ENCODE results near the gene BRD1. TPM values are rescaled to one million over a fixed set of nuclear protein-coding genes. Genes with fewer than 3 reads are reported as not detected.
A peak's percentile ranks its signal among the peaks of the same experiment; 100 is the strongest.

Gene BRD1
- total and polyA plus RNA-seq, 7 experiments from 2014 or later, result 2.8 to 130 (median 84.5) TPM

- H3K27ac ChIP-seq (ENCODE audit: low read depth, low read length), result no peak overlapping the region
- ChIA-PET CTCF (no interaction called here), POLR2A (interaction anchor here (0.5 kb wide), 1 partner anchor 78 kb away, joined by 3 read pairs; no protein-coding TSS in a partner anchor)
- H3K9me3 ChIP-seq (ENCODE audit: control insufficient read depth in 2 of 3, low read length in 3 of 3), result no peaks in the 10 kb centered on the region
- no peak for ATAC-seq
- no peaks in the 10 kb centered on the region for H3K27me3 ChIP-seq (ENCODE audit: control insufficient read depth in 2 of 2, insufficient read depth in 2 of 2, low read length in 2 of 2)
- Mint-ChIP-seq H3K27ac (peak overlapping the region in 2 of 9 donors; percentile 43 to 56), H3K4me3 (no peak overlapping the region), H3K27me3 (no peaks in the 10 kb centered on the region), H3K9me3 (no peaks in the 10 kb centered on the region), H3K4me1 (peaks cover 8 to 12% (median 9%) of the 10 kb centered on the region in 7 donors), H3K36me3 (peaks cover 0 to 15% (median 3%) of the 10 kb centered on the region in 5 donors)
- no peak for DNase-seq
- peaks cover 0 to 3% of the 10 kb centered on the region in 2 donors for H3K4me1 ChIP-seq (ENCODE audit: control insufficient read depth in 2 of 2, insufficient read depth in 2 of 2, low read length in 2 of 2)
- peaks cover 0 to 82% (median 20%) of the 10 kb centered on the region in 3 experiments for H3K36me3 ChIP-seq (ENCODE audit: control insufficient read depth in 2 of 3, insufficient read depth in 3 of 3, low read length in 3 of 3)
- intact Hi-C loops (cut with micrococcal nuclease), result no loop called here
- no peak overlapping the region for H3K4me3 ChIP-seq (ENCODE audit: low read length)
These were observed 48.5 kb downstream of the BRD1 start for GRCh38 chr22:49779211-49779610.

GRCh38 chr22:49777569-49778249 lies 50.0 kb downstream of the BRD1 start:
- H3K9me3 ChIP-seq (ENCODE audit: control insufficient read depth in 2 of 3, low read length in 3 of 3), result no peaks in the 10 kb centered on the region
- Mint-ChIP-seq H3K4me3 (no peak overlapping the region), H3K27me3 (no peaks in the 10 kb centered on the region), H3K27ac (peak overlapping the region in 2 of 9 donors; percentile 19 to 39), H3K36me3 (peaks cover 0 to 17% (median 3%) of the 10 kb centered on the region in 5 donors), H3K9me3 (no peaks in the 10 kb centered on the region), H3K4me1 (peaks cover 4 to 18% (median 12%) of the 10 kb centered on the region in 7 donors)
- H3K4me1 ChIP-seq (ENCODE audit: control insufficient read depth in 2 of 2, insufficient read depth in 2 of 2, low read length in 2 of 2), result peaks cover 0 to 3% of the 10 kb centered on the region in 2 donors
- ChIA-PET CTCF (interaction anchor here (0.9 kb wide), 1 partner anchor 11 kb away, joined by 3 read pairs; no protein-coding TSS in a partner anchor), POLR2A (interaction anchor here (1.0 kb wide), 1 partner anchor 32 kb away, joined by 4 read pairs; no protein-coding TSS in a partner anchor)
- H3K36me3 ChIP-seq (ENCODE audit: control insufficient read depth in 2 of 3, insufficient read depth in 3 of 3, low read length in 3 of 3), result peaks cover 0 to 79% (median 18%) of the 10 kb centered on the region in 3 experiments
- H3K27ac ChIP-seq (ENCODE audit: low read depth, low read length), result no peak overlapping the region
- peak in 1 of 9 donors; percentile 3 for DNase-seq
- ATAC-seq, result no peak
- H3K4me3 ChIP-seq (ENCODE audit: low read length), result no peak overlapping the region
- H3K27me3 ChIP-seq (ENCODE audit: control insufficient read depth in 2 of 2, insufficient read depth in 2 of 2, low read length in 2 of 2), result no peaks in the 10 kb centered on the region
- intact Hi-C loops (cut with micrococcal nuclease), result no loop called here

GRCh38 chr22:49776891-49777290 lies 50.8 kb downstream of the BRD1 start:
- no peaks in the 10 kb centered on the region for H3K9me3 ChIP-seq (ENCODE audit: control insufficient read depth in 2 of 3, low read length in 3 of 3)
- H3K27me3 Mint-ChIP-seq, result no peaks in the 10 kb centered on the region
- no peaks in the 10 kb centered on the region for H3K27me3 ChIP-seq (ENCODE audit: control insufficient read depth in 2 of 2, insufficient read depth in 2 of 2, low read length in 2 of 2)
- H3K9me3 Mint-ChIP-seq, result no peaks in the 10 kb centered on the region
- H3K27ac Mint-ChIP-seq, result peak overlapping the region in 1 of 9 donors; percentile 48
- POLR2A ChIA-PET, result no interaction called here
- H3K36me3 ChIP-seq (ENCODE audit: control insufficient read depth in 2 of 3, insufficient read depth in 3 of 3, low read length in 3 of 3), result peaks cover 0 to 84% (median 18%) of the 10 kb centered on the region in 3 experiments
- ATAC-seq (no peak), DNase-seq (peak in 1 of 9 donors; percentile 8)
- CTCF ChIA-PET, result interaction anchor here (0.5 kb wide), 1 partner anchor 95 kb away, joined by 4 read pairs; no protein-coding TSS in a partner anchor
- peaks cover 0 to 17% (median 3%) of the 10 kb centered on the region in 5 donors for H3K36me3 Mint-ChIP-seq
- peaks cover 0 to 2% of the 10 kb centered on the region in 2 donors for H3K4me1 ChIP-seq (ENCODE audit: control insufficient read depth in 2 of 2, insufficient read depth in 2 of 2, low read length in 2 of 2)
- H3K4me1 Mint-ChIP-seq, result peaks cover 6 to 25% (median 15%) of the 10 kb centered on the region in 7 donors
- H3K4me3 ChIP-seq (ENCODE audit: low read length), result no peak overlapping the region
- H3K27ac ChIP-seq (ENCODE audit: low read depth, low read length), result no peak overlapping the region
- no peak overlapping the region for H3K4me3 Mint-ChIP-seq
- intact Hi-C loops (cut with micrococcal nuclease), result no loop called here

GRCh38 chr22:49775867-49776511 lies 51.7 kb downstream of the BRD1 start:
- no peak overlapping the region for H3K4me3 Mint-ChIP-seq
- no peak for ATAC-seq
- Histone ChIP-seq H3K4me1 (ENCODE audit: control insufficient read depth in 2 of 2, insufficient read depth in 2 of 2, low read length in 2 of 2) (no peaks in the 10 kb centered on the region), H3K36me3 (ENCODE audit: control insufficient read depth in 2 of 3, insufficient read depth in 3 of 3, low read length in 3 of 3) (peaks cover 0 to 75% (median 18%) of the 10 kb centered on the region in 3 experiments), H3K27ac (ENCODE audit: low read depth, low read length) (no peak overlapping the region), H3K9me3 (ENCODE audit: control insufficient read depth in 2 of 3, low read length in 3 of 3) (no peaks in the 10 kb centered on the region), H3K27me3 (ENCODE audit: control insufficient read depth in 2 of 2, insufficient read depth in 2 of 2, low read length in 2 of 2) (no peaks in the 10 kb centered on the region), H3K4me3 (ENCODE audit: low read length) (no peak overlapping the region)
- no peaks in the 10 kb centered on the region for H3K27me3 Mint-ChIP-seq
- ChIA-PET CTCF (no interaction called here), POLR2A (no interaction called here)
- no peak overlapping the region for H3K27ac Mint-ChIP-seq
- peaks cover 0 to 17% (median 3%) of the 10 kb centered on the region in 5 donors for H3K36me3 Mint-ChIP-seq
- no peaks in the 10 kb centered on the region for H3K9me3 Mint-ChIP-seq
- H3K4me1 Mint-ChIP-seq, result peaks cover 6 to 25% (median 15%) of the 10 kb centered on the region in 7 donors
- intact Hi-C loops (cut with micrococcal nuclease), result no loop called here
- no peak for DNase-seq

- Histone ChIP-seq H3K27me3 (ENCODE audit: control insufficient read depth in 2 of 2, insufficient read depth in 2 of 2, low read length in 2 of 2) (no peaks in the 10 kb centered on the region), H3K9me3 (ENCODE audit: control insufficient read depth in 2 of 3, low read length in 3 of 3) (no peaks in the 10 kb centered on the region), H3K27ac (ENCODE audit: low read depth, low read length) (no peak overlapping the region), H3K4me3 (ENCODE audit: low read length) (no peak overlapping the region), H3K36me3 (ENCODE audit: control insufficient read depth in 2 of 3, insufficient read depth in 3 of 3, low read length in 3 of 3) (peaks cover 0 to 71% (median 18%) of the 10 kb centered on the region in 3 experiments), H3K4me1 (ENCODE audit: control insufficient read depth in 2 of 2, insufficient read depth in 2 of 2, low read length in 2 of 2) (no peaks in the 10 kb centered on the region)
- DNase-seq (no peak), ATAC-seq (no peak)
- Mint-ChIP-seq H3K4me1 (peaks cover 6 to 25% (median 15%) of the 10 kb centered on the region in 7 donors), H3K27me3 (no peaks in the 10 kb centered on the region), H3K9me3 (no peaks in the 10 kb centered on the region), H3K4me3 (no peak overlapping the region), H3K27ac (peak overlapping the region in 1 of 9 donors; percentile 48), H3K36me3 (peaks cover 0 to 17% (median 3%) of the 10 kb centered on the region in 5 donors)
- intact Hi-C loops (cut with micrococcal nuclease), result no loop called here
- POLR2A ChIA-PET, result interaction anchor here (0.8 kb wide), 1 partner anchor 18 kb away, joined by 3 read pairs; no protein-coding TSS in a partner anchor
- CTCF ChIA-PET, result no interaction called here
These were observed 52.3 kb downstream of the BRD1 start for GRCh38 chr22:49775191-49775866.

- peak overlapping the region in 5 of 9 donors; percentile 21 to 84 (median 48) for H3K27ac Mint-ChIP-seq
- H3K27me3 Mint-ChIP-seq, result no peaks in the 10 kb centered on the region
- DNase-seq, result no peak
- Histone ChIP-seq H3K9me3 (ENCODE audit: control insufficient read depth in 2 of 3, low read length in 3 of 3) (no peaks in the 10 kb centered on the region), H3K36me3 (ENCODE audit: control insufficient read depth in 2 of 3, insufficient read depth in 3 of 3, low read length in 3 of 3) (peaks cover 0 to 64% (median 18%) of the 10 kb centered on the region in 3 experiments), H3K4me1 (ENCODE audit: control insufficient read depth in 2 of 2, insufficient read depth in 2 of 2, low read length in 2 of 2) (no peaks in the 10 kb centered on the region), H3K27ac (ENCODE audit: low read depth, low read length) (no peak overlapping the region), H3K27me3 (ENCODE audit: control insufficient read depth in 2 of 2, insufficient read depth in 2 of 2, low read length in 2 of 2) (no peaks in the 10 kb centered on the region), H3K4me3 (ENCODE audit: low read length) (no peak overlapping the region)
- peaks cover 6 to 25% (median 15%) of the 10 kb centered on the region in 7 donors for H3K4me1 Mint-ChIP-seq
- CTCF ChIA-PET, result no interaction called here
- no peaks in the 10 kb centered on the region for H3K9me3 Mint-ChIP-seq
- POLR2A ChIA-PET, result interaction anchor here (0.8 to 1.2 kb wide), 2 partner anchors 11 to 19 kb away, joined by 3 read pairs; no protein-coding TSS in a partner anchor
- peak overlapping the region in 1 of 10 donors; percentile 6 for H3K4me3 Mint-ChIP-seq
- ATAC-seq, result no peak
- intact Hi-C loops (cut with micrococcal nuclease), result no loop called here
- peaks cover 0 to 17% (median 3%) of the 10 kb centered on the region in 5 donors for H3K36me3 Mint-ChIP-seq
These were observed 53.0 kb downstream of the BRD1 start for GRCh38 chr22:49774499-49775151.
